ENCODE data around the gene MAST3. TPM values are rescaled to one million over a fixed set of nuclear protein-coding genes. Genes with fewer than 3 reads are reported as not detected.
A peak's percentile ranks its signal among the peaks of the same experiment; 100 is the strongest.

MAST3 gene
- total RNA-seq, 1 experiment from 2014 or later: 10.4 TPM

DNA sequence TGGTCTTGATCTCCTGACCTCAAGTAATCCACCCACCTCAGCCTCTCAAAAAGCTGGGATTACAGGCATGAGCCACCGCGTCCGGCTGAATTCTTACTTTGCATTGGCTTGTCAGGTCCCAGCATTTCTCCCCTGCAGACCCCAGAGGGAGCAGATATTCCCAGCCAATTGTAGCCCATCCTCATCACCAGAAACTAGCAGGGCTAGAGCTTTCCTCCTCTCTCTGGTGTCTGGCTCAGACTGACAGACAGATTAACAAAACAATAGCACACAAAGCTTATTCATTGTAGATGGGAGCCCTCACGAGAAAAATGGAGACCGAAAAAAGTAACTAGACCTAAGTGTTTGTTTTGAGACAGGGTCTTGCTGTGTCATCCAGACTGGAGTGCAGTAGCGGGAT lies 88.0 kb downstream of the MAST3 start:
- Histone ChIP-seq H3T11ph (ENCODE audit: low read length) (no peak overlapping the region), H3K27ac (ENCODE audit: insufficient read length, low read depth, low read length) (no peak overlapping the region), H4K20me1 (ENCODE audit: control insufficient read depth, insufficient read depth, insufficient read length) (no peaks in the 10 kb centered on the region), H2BK15ac (ENCODE audit: low read depth, low read length) (no peak overlapping the region), H3K18ac (ENCODE audit: insufficient read length, low read depth, low read length) (no peak overlapping the region), H3K9ac (ENCODE audit: extremely low read depth, insufficient read length, low read length) (no peak overlapping the region), H4K5ac (ENCODE audit: insufficient read length, low read depth, low read length) (no peak overlapping the region), H3K79me2 (ENCODE audit: insufficient read depth, low read length) (no peaks in the 10 kb centered on the region), H2AK5ac (ENCODE audit: insufficient read length, low read length) (no peak overlapping the region), H3K4me2 (ENCODE audit: insufficient read depth, insufficient read length, low read length) (no peak overlapping the region), H3K56ac (ENCODE audit: insufficient read length, low read depth, low read length) (no peak overlapping the region), H2AFZ (ENCODE audit: low read length) (no peak overlapping the region), H3K79me1 (ENCODE audit: insufficient read depth, low read depth, low read length, poor library complexity, severe bottlenecking) (no peaks in the 10 kb centered on the region), H2BK20ac (ENCODE audit: low read depth, low read length, poor library complexity, severe bottlenecking) (no peak overlapping the region), H3K9me3 (ENCODE audit: control insufficient read depth, low read depth, low read length) (no peaks in the 10 kb centered on the region), H3K4me1 (ENCODE audit: insufficient read depth, low read length) (peaks cover 2% of the 10 kb centered on the region; the same call in 1 of the 2 replicates), H2BK120ac (ENCODE audit: low read depth, low read length, poor library complexity, severe bottlenecking) (no peak overlapping the region), H3K23me2 (ENCODE audit: insufficient read length, low read depth, low read length, poor library complexity, severe bottlenecking) (no peaks in the 10 kb centered on the region), H3K4ac (ENCODE audit: low read depth, low read length) (no peak overlapping the region), H2BK5ac (ENCODE audit: insufficient read length, low read length) (no peak overlapping the region), H4K91ac (ENCODE audit: insufficient read length, low read depth, low read length) (no peak overlapping the region), H4K8ac (replicated peaks; ENCODE audit: insufficient read length, low read depth, low read length) (no peak overlapping the region), H3K14ac (ENCODE audit: insufficient read depth, low read length) (no peak overlapping the region), H2BK12ac (ENCODE audit: insufficient read length, low read depth, low read length) (no peak overlapping the region), H3K23ac (ENCODE audit: insufficient read length, low read depth, low read length) (no peak overlapping the region), H3K27me3 (ENCODE audit: insufficient read depth, low read length) (no peaks in the 10 kb centered on the region)
- Mint-ChIP-seq H3K27ac (peak overlapping the region; percentile 20 to 94 (median 46); a peak in 6 of 7 replicates), H3K27me3 (ENCODE audit: low read depth) (no peaks in the 10 kb centered on the region; the same call in 1 of the 2 replicates), H3K36me3 (ENCODE audit: insufficient read depth in 1 of 3, low read depth in 3 of 3) (no peaks in the 10 kb centered on the region), H3K4me3 (peak overlapping the region in 1 of 2 experiments; percentile 10; a peak in 1 of 5 replicates), H3K4me1 (peaks cover 5 to 6% of the 10 kb centered on the region in 2 experiments; a peak in 3 of 4 replicates), H3K9me3 (no peaks in the 10 kb centered on the region)
- DNase-seq: peak; percentile 55
- WGBS (ENCODE audit: extremely low coverage, insufficient read length, low lambda C conversion rate): no CpG with 5 or more reads among the region's 6 CpGs
- TF ChIP-seq, protein P1, sequence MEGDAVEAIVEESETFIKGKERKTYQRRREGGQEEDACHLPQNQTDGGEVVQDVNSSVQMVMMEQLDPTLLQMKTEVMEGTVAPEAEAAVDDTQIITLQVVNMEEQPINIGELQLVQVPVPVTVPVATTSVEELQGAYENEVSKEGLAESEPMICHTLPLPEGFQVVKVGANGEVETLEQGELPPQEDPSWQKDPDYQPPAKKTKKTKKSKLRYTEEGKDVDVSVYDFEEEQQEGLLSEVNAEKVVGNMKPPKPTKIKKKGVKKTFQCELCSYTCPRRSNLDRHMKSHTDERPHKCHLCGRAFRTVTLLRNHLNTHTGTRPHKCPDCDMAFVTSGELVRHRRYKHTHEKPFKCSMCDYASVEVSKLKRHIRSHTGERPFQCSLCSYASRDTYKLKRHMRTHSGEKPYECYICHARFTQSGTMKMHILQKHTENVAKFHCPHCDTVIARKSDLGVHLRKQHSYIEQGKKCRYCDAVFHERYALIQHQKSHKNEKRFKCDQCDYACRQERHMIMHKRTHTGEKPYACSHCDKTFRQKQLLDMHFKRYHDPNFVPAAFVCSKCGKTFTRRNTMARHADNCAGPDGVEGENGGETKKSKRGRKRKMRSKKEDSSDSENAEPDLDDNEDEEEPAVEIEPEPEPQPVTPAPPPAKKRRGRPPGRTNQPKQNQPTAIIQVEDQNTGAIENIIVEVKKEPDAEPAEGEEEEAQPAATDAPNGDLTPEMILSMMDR (conservative IDR thresholded peaks at IDR 0.05): no peak

Measured in H9 (cell line).